GM12892 (cell line): ENCODE data around the gene PPIF.

Experiments
- POLR2A ChIP-seq: IDR thresholded peaks from 2 replicates; pipeline ENCODE4 v1.6.1; 2011; ENCODE audit warnings: low read depth, low read length, control low read depth
- POLR2AphosphoS5 ChIP-seq: IDR thresholded peaks from 2 replicates; pipeline ENCODE4 v1.6.1; 2011; ENCODE audit warnings: low read depth, low read length, control low read depth
- TAF1 ChIP-seq: IDR thresholded peaks from 2 replicates; pipeline ENCODE4 v1.6.1; 2011; ENCODE audit warnings: low read depth, mild to moderate bottlenecking, control low read depth, low read length, borderline replicate concordance

DNA sequence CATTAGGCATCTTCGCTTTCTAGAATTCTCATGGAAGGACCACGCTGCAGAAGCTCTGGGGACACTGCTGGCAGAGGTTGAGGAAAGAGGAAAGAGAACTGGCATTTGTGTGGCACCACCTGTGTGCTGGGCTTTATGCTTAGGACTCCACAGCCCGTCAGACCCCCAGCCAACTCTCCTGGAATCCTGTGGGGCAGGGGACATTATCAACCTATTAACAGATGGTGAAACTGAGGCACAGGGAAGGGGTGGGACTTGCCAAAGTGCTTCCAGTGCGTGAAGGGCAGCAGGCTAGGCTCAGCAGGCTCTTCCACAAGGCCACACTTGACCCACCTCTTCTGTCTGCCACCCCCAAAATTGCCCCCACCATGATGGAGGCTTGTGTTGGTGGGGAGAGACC is 51.4 kb downstream of the PPIF start:
- TF ChIP-seq POLR2A (no peak), POLR2AphosphoS5 (no peak), TAF1 (no peak)
